GM12865 (cell line): ENCODE data around the gene NEXN.

Source experiments
- DNase-seq: peaks from one replicate; pipeline ENCODE4 v3.0.0; 2010; ENCODE audit warnings: low read depth
- H3K4me3 ChIP-seq: 2 replicates; pipeline ENCODE4 v1.5.1; 2011; ENCODE audit warnings: mild to moderate bottlenecking, low read depth, low read length, control low read depth
- CTCF ChIP-seq: IDR thresholded peaks from 2 replicates; pipeline ENCODE4 v1.5.1; 2011; ENCODE audit warnings: low read length, control low read depth, low read depth, inconsistent platforms; ENCODE audit not compliant: insufficient read depth; ENCODE audit errors: missing control alignments

NEXN gene

DNA sequence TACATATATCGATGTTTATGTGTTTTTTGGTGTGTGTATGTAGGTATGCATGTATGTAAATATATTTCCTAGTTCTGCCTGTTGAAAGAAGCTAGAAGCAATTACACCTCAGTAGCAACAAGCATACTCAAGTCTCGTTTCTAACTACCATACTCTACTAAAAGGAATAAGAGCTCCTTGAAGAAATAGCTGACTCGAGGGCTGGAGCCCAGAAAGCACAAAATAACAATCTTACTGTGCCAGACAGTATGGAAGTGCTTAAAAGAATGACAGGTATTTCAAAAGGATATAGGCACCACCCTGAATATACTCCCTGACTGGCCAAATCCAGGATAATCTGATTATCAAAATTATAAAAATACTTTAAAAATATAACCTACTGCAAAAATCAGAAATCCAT, 67.3 kb downstream of the NEXN start:
- no peak for TF ChIP-seq CTCF
- H3K4me3 ChIP-seq: no peak overlapping the region
- DNase-seq: no peak

GRCh38 chr1:77956464-77956863, 68.0 kb downstream of the NEXN start:
- TF ChIP-seq CTCF: no peak
- H3K4me3 ChIP-seq: no peak overlapping the region
- DNase-seq: no peak

GRCh38 chr1:77958391-77958790, 70.0 kb downstream of the NEXN start:
- no peak for DNase-seq
- no peak overlapping the region for H3K4me3 ChIP-seq
- no peak for TF ChIP-seq CTCF

GRCh38 chr1:77958850-77959249, 70.4 kb downstream of the NEXN start:
- no peak for DNase-seq
- no peak for TF ChIP-seq CTCF
- no peak overlapping the region for H3K4me3 ChIP-seq

DNA sequence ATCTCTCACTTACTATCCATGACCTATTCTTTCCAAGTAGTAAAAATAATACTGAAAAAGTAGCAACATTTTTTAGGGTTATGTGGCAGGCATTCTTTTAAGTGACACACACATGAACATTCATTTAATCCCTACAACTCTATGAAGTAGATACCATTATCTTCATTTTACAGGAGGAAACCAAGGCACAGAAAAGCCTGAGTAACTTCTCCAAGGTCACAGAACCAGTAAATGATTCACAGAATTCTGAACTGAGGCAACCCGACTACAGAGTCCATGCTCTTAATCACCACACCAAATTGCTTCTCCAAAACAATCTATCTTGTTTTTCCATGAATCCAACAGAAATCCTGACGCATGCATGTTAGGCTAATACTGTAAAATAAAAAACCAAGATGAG, 73.0 kb downstream of the NEXN start:
- H3K4me3 ChIP-seq: no peak overlapping the region
- no peak for DNase-seq
- no peak for TF ChIP-seq CTCF

- TF ChIP-seq CTCF: no peak
- no peak for DNase-seq
- no peak overlapping the region for H3K4me3 ChIP-seq
Observed at GRCh38 chr1:77966291-77966690, 77.9 kb downstream of the NEXN start.

GRCh38 chr1:77970192-77970591, 81.8 kb downstream of the NEXN start:
- TF ChIP-seq CTCF: no peak

More at GRCh38 chr1:77970192-77970591, 81.8 kb downstream of the NEXN start:
- H3K4me3 ChIP-seq: no peak overlapping the region
- no peak for DNase-seq
